ENCODE measurements around the gene HIVEP3.

HIVEP3 gene

DNA sequence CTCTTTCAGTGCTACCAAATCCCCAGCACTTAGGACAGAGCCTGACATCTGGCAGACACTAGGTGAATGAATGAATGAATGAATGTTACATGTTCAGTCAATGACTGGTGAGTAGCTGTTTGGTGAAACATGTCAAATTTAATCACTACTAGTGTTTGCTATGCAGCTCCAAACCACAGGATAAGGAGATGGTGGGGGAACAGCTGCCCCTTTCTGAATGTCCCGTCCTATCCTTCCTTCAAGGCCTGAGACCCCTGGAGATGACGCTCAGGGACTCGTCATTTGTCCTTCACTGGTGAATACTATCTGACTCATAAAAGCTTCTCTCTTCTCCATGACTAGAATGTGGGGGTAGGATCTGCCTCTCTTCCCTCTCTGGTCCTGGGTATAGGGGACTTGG is 175.4 kb downstream of the HIVEP3 start:
- no peaks in the 10 kb centered on the region for H3K27me3 ChIP-seq (ENCODE audit: control insufficient read depth, insufficient read depth, low read length)
- no peaks in the 10 kb centered on the region for H3K4me1 ChIP-seq (ENCODE audit: control insufficient read depth, insufficient read depth, low read length)
- no peak overlapping the region for H3K9ac ChIP-seq (ENCODE audit: low read length)
- no peaks in the 10 kb centered on the region for H3K9me3 ChIP-seq (ENCODE audit: control insufficient read depth, low read length)
- H3K36me3 ChIP-seq (ENCODE audit: control insufficient read depth, insufficient read depth, low read length) = no peaks in the 10 kb centered on the region
- H3K4me3 ChIP-seq (ENCODE audit: low read length) = no peak overlapping the region

DNA sequence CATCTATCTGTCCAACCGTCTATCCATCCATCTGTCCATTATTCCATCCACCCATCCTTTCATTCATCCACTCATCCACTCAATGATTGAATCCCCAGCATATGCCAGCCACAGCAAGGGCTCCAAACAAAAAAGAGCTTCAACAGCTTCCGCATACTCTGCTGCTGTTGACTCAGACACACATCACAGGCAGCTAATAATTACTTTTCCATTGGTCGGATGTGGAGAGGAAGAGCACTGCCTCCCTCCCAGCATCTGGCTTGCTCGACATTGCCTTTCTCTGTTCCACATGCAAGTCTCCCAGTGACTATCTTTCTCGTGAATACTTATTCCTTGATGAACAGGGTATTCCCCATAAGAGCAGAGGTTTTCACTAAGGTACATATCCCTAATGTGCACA is 176.5 kb downstream of the HIVEP3 start:
- Histone ChIP-seq H3K36me3 (ENCODE audit: control insufficient read depth, insufficient read depth, low read length) (no peaks in the 10 kb centered on the region), H3K4me1 (ENCODE audit: control insufficient read depth, insufficient read depth, low read length) (no peaks in the 10 kb centered on the region), H3K9me3 (ENCODE audit: control insufficient read depth, low read length) (no peaks in the 10 kb centered on the region), H3K27me3 (ENCODE audit: control insufficient read depth, insufficient read depth, low read length) (no peaks in the 10 kb centered on the region), H3K4me3 (ENCODE audit: low read length) (no peak overlapping the region), H3K9ac (ENCODE audit: low read length) (no peak overlapping the region)

DNA sequence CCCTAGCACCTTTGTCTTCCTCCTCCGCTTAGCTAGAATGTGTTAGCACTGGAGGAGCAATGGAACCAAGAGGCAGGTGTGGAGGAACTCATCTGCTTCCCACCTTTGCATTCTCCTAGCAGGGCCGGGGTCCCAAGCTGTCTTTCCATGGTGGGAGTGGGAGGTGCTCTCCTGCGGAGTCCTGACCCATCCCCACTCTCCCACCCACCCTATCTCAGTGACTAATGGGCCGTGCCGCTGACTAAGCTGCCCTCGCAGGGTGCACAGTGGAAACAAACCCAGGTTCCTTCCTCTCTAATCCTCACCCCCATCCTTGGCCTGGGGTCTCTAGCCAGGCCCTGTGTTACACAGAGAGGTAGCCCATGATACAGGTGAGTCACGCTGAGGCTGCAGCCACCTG is 177.5 kb downstream of the HIVEP3 start:
- Histone ChIP-seq H3K36me3 (ENCODE audit: control insufficient read depth, insufficient read depth, low read length) (no peaks in the 10 kb centered on the region), H3K9ac (ENCODE audit: low read length) (no peak overlapping the region), H3K27me3 (ENCODE audit: control insufficient read depth, insufficient read depth, low read length) (no peaks in the 10 kb centered on the region), H3K9me3 (ENCODE audit: control insufficient read depth, low read length) (no peaks in the 10 kb centered on the region), H3K4me1 (ENCODE audit: control insufficient read depth, insufficient read depth, low read length) (no peaks in the 10 kb centered on the region), H3K4me3 (ENCODE audit: low read length) (no peak overlapping the region)

DNA sequence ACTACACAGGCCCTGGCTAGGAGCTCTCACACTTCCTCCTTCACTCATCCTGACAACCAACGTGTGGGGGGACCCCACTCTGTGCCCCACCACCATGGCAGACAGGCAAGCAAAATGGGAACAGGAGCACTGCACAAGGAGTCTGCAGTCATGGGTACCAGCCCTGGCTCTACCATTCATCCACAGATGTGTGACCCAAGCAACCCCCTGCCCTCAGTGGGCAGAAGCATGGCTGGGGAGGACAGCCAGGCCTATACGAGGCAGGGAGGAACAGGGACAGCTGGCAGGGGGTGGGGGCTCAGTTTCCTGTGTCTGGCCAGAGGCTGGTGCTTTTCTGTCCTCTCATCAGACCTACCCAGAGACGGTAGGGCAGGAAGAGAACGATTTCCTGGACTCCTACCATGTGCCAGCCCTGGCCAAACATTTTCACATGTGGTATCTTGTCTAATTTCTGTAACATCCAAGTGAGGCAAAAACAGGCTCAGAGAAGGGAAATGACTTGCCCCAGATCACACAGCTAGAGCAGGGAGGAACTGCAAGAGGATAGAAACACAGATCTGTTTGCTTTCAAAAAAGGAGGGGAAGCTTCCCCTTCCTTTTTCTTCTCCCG is 178.0 kb downstream of the HIVEP3 start:
- no peaks in the 10 kb centered on the region for H3K4me1 ChIP-seq (ENCODE audit: control insufficient read depth, insufficient read depth, low read length)
- H3K36me3 ChIP-seq (ENCODE audit: control insufficient read depth, insufficient read depth, low read length) = no peaks in the 10 kb centered on the region
- no peak overlapping the region for H3K4me3 ChIP-seq (ENCODE audit: low read length)
- no peaks in the 10 kb centered on the region for H3K9me3 ChIP-seq (ENCODE audit: control insufficient read depth, low read length)
- no peaks in the 10 kb centered on the region for H3K27me3 ChIP-seq (ENCODE audit: control insufficient read depth, insufficient read depth, low read length)
- no peak overlapping the region for H3K9ac ChIP-seq (ENCODE audit: low read length)

DNA sequence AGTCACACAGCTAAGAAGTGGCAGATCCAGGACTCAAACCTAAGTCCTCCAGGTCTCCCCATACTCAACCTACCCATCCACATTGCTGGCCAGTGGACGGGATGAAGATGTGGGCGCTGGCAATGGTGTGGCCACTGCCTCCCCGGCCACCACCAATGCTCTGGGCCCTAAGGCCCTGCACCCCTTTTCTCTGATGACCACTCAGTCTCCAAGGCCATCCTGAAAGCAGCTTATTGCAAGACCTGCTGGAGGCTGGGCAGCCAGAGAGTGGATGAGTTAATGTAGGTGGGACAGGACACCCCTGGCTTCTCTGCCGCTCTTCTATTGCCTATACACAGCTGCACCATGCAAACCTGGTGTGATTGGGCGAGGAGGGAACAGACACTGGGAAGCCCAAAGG is 178.7 kb downstream of the HIVEP3 start:
- Histone ChIP-seq H3K36me3 (ENCODE audit: control insufficient read depth, insufficient read depth, low read length) (no peaks in the 10 kb centered on the region), H3K4me3 (ENCODE audit: low read length) (no peak overlapping the region), H3K4me1 (ENCODE audit: control insufficient read depth, insufficient read depth, low read length) (no peaks in the 10 kb centered on the region), H3K27me3 (ENCODE audit: control insufficient read depth, insufficient read depth, low read length) (no peaks in the 10 kb centered on the region), H3K9me3 (ENCODE audit: control insufficient read depth, low read length) (no peaks in the 10 kb centered on the region), H3K9ac (ENCODE audit: low read length) (no peak overlapping the region)

DNA sequence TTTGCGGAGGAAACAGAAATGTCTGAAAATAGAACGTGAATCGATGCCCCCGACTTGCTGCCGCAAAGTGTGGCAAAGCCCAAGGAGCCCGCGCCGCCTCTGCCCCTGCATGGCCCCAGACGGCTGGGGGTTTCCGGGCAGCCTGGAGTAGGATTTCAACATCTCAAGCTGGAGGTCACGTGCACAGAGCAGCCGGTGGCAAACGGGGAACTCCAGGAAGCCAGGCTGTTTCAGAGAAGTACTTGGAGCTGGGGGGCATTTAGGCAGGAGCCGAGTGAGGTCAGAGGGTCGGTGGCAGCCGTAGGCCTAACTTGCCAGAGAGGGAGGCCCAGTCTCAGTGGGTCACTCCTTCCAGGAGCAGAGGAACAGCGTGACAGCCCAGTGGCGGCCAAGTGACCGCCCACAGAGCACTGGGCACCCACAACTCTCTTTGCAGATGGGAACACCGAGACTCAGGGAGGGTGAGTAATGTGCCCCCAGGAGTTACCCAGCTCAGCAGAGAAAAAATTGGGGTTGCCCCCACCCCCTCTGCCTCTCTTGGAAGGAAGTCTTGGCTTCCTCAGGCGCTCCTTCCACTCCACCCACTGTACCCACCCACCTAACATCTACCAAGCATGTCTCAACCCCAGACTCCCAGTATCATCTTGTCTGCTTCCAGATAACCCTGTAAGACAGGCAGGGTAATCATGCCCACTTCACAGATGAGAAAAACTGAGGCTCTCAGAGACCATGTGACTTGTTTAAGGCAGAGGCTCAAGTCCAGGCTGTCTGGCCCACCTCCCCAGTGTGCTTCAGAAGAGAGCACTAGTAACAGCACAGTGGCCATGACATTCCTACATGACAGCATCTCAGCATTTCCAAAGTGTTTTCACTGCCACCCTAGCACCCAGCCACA is 179.4 kb downstream of the HIVEP3 start:
- no peaks in the 10 kb centered on the region for H3K4me1 ChIP-seq (ENCODE audit: control insufficient read depth, insufficient read depth, low read length)
- H3K9ac ChIP-seq (ENCODE audit: low read length) = no peak overlapping the region
- H3K36me3 ChIP-seq (ENCODE audit: control insufficient read depth, insufficient read depth, low read length) = no peaks in the 10 kb centered on the region
- no peaks in the 10 kb centered on the region for H3K27me3 ChIP-seq (ENCODE audit: control insufficient read depth, insufficient read depth, low read length)
- no peak overlapping the region for H3K4me3 ChIP-seq (ENCODE audit: low read length)
- no peaks in the 10 kb centered on the region for H3K9me3 ChIP-seq (ENCODE audit: control insufficient read depth, low read length)

DNA sequence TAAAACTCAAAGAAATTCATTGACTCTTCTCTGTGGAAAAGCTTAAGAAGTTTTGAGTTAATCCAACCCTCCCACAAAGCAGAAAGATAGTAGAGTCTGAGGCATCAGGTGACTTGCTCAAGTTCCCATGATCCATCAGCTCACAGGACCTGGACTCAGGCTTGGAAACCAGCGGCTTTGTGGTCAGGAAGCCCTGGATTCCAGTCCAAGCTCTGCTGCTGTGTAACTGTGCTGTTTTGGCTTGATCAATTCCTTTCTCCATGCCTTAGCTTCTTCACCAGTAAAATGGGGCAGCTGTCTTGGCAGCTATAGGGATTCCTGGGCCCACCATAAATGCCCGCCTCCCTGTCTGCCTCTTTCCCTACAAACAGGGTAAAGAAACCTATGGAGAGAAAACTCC is 180.2 kb downstream of the HIVEP3 start:
- Histone ChIP-seq H3K4me3 (ENCODE audit: low read length) (no peak overlapping the region), H3K4me1 (ENCODE audit: control insufficient read depth, insufficient read depth, low read length) (no peaks in the 10 kb centered on the region), H3K9me3 (ENCODE audit: control insufficient read depth, low read length) (no peaks in the 10 kb centered on the region), H3K27me3 (ENCODE audit: control insufficient read depth, insufficient read depth, low read length) (no peaks in the 10 kb centered on the region), H3K36me3 (ENCODE audit: control insufficient read depth, insufficient read depth, low read length) (no peaks in the 10 kb centered on the region), H3K9ac (ENCODE audit: low read length) (no peak overlapping the region)

DNA sequence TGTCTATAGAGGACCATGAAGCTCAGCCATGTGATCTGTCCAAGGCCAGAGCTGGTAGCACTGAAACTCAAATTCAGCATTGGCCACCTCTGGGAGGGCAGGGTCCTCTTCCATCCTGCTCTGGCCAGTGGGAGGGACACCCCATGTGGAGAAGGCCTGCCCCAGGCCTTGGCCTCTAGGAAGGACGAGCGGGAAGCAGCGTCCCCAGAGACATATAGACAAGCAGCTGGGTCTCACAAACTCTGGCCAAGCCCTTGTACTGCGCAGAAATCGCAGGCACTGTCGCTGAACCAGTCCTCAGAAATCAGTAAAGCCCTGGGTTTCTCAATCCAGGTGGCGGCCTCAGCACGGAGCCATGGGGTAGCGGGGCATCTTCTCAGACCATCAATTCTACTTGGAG is 180.7 kb downstream of the HIVEP3 start:
- H3K4me1 ChIP-seq (ENCODE audit: control insufficient read depth, insufficient read depth, low read length) = no peaks in the 10 kb centered on the region
- H3K27me3 ChIP-seq (ENCODE audit: control insufficient read depth, insufficient read depth, low read length) = no peaks in the 10 kb centered on the region
- no peaks in the 10 kb centered on the region for H3K36me3 ChIP-seq (ENCODE audit: control insufficient read depth, insufficient read depth, low read length)
- no peak overlapping the region for H3K9ac ChIP-seq (ENCODE audit: low read length)
- no peaks in the 10 kb centered on the region for H3K9me3 ChIP-seq (ENCODE audit: control insufficient read depth, low read length)
- H3K4me3 ChIP-seq (ENCODE audit: low read length) = no peak overlapping the region

DNA sequence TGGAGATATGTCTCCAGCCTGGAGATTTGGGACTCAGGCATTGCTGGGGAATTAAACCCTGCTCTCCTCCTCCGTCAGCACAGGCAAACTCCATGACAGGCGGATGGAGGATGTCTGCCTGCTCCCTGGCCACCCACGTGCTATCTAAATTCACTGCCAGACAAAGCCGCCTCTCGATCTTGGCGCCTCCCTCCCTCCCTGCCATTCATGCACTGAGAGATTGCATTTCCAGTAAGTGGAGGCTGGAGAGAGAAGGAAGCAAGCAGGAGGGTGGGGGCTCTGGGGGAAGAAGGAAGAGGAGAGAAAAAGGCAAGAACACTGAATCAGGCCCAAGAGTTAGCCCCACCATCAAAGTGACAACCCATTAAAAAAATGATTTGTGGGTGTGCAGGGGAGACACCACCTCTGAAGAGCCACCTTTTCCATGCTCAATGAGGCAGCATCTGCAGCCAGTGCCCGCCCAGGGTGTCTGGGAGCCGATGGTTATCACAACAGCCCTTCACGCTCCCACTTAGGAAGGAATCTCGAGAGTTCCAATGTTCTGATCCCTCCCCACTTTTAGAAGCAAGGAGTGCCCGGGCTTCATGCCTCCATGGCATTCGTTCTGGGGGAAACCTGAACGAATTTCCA is 183.0 kb downstream of the HIVEP3 start:
- no peaks in the 10 kb centered on the region for H3K4me1 ChIP-seq (ENCODE audit: control insufficient read depth, insufficient read depth, low read length)
- H3K36me3 ChIP-seq (ENCODE audit: control insufficient read depth, insufficient read depth, low read length) = no peaks in the 10 kb centered on the region
- H3K9me3 ChIP-seq (ENCODE audit: control insufficient read depth, low read length) = no peaks in the 10 kb centered on the region
- H3K4me3 ChIP-seq (ENCODE audit: low read length) = no peak overlapping the region
- H3K9ac ChIP-seq (ENCODE audit: low read length) = no peak overlapping the region
- no peaks in the 10 kb centered on the region for H3K27me3 ChIP-seq (ENCODE audit: control insufficient read depth, insufficient read depth, low read length)

DNA sequence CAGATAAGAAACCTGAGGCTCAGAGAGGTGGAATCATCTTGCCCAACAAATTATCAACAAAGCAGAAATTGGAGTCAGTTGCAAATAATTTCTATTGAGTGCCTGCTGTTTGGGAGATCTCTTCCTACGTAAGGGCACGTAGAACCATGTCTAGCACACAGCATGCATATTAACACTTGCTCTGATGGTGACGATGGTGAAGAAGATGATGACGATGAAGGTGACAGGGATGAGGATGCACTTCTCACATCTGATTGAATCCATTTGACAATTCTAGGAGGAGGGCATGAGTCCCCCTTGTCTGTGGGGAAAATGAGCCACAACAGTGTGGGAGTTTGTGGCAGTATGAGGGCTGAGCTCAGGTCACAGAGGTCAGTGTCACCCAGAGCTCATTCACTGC is 183.6 kb downstream of the HIVEP3 start:
- H3K9ac ChIP-seq (ENCODE audit: low read length) = no peak overlapping the region
- no peaks in the 10 kb centered on the region for H3K36me3 ChIP-seq (ENCODE audit: control insufficient read depth, insufficient read depth, low read length)
- no peaks in the 10 kb centered on the region for H3K27me3 ChIP-seq (ENCODE audit: control insufficient read depth, insufficient read depth, low read length)
- H3K4me1 ChIP-seq (ENCODE audit: control insufficient read depth, insufficient read depth, low read length) = no peaks in the 10 kb centered on the region
- no peak overlapping the region for H3K4me3 ChIP-seq (ENCODE audit: low read length)
- H3K9me3 ChIP-seq (ENCODE audit: control insufficient read depth, low read length) = no peaks in the 10 kb centered on the region

DNA sequence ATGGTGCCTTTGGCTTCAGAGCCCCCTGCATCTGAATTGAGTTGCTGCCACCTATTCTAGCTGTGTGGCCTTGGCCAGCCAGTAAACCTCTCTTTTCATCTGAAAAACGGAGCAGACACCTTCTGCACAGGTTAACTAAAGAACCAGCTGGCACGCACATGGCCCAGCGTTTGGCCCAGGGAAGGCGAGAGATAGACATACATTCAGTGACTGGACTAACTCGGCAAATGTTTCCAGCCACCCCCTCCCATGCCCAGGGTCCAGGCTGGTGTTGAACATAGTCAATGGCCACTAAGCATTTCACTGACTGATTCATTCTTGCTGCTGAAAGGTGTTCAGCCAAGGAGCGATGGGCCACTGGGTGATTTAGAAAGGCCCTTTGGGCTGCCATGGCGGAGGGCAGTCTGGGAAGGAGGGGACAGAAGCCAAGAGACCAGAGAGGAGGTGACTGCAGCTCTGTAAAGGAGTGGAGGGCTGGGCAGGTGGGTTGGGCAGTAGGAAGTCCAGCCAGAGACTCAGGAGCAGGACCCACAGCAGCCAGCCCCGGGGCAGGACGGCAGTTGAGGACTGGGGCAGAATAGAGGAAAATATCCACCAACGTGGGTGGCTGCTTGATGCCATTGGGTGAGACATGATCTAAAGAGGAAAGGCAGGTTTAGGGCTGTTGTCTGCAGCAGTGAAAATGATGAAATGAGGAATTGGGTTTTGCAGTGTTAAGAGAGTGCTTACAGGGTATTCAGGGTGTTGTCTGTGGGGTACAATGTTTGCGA is 184.3 kb downstream of the HIVEP3 start:
- no peak overlapping the region for H3K9ac ChIP-seq (ENCODE audit: low read length)
- H3K27me3 ChIP-seq (ENCODE audit: control insufficient read depth, insufficient read depth, low read length) = no peaks in the 10 kb centered on the region
- no peaks in the 10 kb centered on the region for H3K4me1 ChIP-seq (ENCODE audit: control insufficient read depth, insufficient read depth, low read length)
- H3K36me3 ChIP-seq (ENCODE audit: control insufficient read depth, insufficient read depth, low read length) = no peaks in the 10 kb centered on the region
- H3K4me3 ChIP-seq (ENCODE audit: low read length) = no peak overlapping the region
- H3K9me3 ChIP-seq (ENCODE audit: control insufficient read depth, low read length) = no peaks in the 10 kb centered on the region

DNA sequence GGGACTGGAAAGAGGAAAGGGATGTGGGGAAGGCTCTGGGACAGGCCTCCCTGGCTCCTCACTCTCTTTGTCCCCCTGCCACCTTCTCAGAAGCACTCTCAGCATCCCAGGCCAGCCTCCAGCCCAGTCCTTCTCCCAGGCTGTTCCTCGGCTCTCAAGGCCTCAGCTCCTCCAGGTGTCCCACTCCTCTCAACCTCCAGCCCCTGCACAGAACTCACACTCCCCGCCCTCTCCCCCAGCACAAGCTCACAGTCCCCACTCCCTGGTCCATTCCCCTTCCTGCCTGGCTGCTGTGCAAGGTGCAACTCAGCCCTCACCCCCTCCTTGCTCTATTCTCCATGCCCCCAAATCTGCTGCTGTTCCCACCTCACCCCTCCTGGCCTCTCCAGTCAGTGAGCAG is 185.0 kb downstream of the HIVEP3 start:
- Histone ChIP-seq H3K36me3 (ENCODE audit: control insufficient read depth, insufficient read depth, low read length) (no peaks in the 10 kb centered on the region), H3K9ac (ENCODE audit: low read length) (no peak overlapping the region), H3K4me3 (ENCODE audit: low read length) (no peak overlapping the region), H3K4me1 (ENCODE audit: control insufficient read depth, insufficient read depth, low read length) (no peaks in the 10 kb centered on the region), H3K27me3 (ENCODE audit: control insufficient read depth, insufficient read depth, low read length) (no peaks in the 10 kb centered on the region), H3K9me3 (ENCODE audit: control insufficient read depth, low read length) (no peaks in the 10 kb centered on the region)

Measured in mucosa of stomach (tissue), 1 donor.